GM12891 (cell line): ENCODE measurements around the gene ST3GAL3.

Source experiments
- POLR2A ChIP-seq: IDR thresholded peaks from 2 replicates; pipeline ENCODE4 v1.6.1; 2011; ENCODE audit warnings: low read depth, low read length, control low read depth
- POLR2AphosphoS5 ChIP-seq: IDR thresholded peaks from 2 replicates; pipeline ENCODE4 v1.6.1; 2011; ENCODE audit warnings: low read depth, low read length, control low read depth
- POU2F2 ChIP-seq: IDR thresholded peaks from 2 replicates; pipeline ENCODE4 v1.6.1; 2011; ENCODE audit warnings: low read depth, mild to moderate bottlenecking, control low read depth, low read length, moderate library complexity
- SPI1 ChIP-seq: IDR thresholded peaks from 2 replicates; pipeline ENCODE4 v1.6.1; 2011; ENCODE audit warnings: low read depth, low read length, control low read depth
- TAF1 ChIP-seq: IDR thresholded peaks from 2 replicates; pipeline ENCODE4 v1.6.1; 2011; ENCODE audit warnings: low read depth, low read length, control low read depth

DNA sequence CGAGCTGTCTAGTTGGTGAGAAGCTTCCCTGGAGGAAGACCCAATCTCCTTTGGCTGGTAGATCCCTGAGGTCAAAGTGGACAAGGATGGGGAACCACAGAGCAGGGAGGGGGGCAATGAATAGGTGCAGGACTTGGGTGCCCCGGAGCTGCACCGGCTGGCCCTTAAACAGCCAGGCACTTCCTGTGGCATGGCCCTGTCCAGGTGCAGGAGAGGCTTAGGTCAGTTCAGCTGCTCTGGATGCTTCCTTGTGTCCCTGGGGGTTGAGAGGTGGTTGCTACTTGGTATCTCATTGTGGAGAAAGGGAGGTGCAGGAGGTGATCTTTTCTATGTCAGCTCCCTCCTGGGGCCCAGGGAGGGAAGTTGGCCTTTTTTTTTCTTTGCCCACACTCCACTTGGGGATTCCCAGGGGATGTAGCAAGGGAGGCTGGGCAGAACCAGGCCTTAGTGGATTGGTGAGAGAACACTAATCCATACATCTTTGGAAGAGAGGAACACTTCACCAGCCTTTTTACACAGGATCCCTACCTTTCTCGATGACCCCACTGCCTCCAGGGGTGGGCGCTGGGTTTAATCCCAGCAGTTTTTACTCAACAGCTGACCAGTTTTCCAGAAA is 1.2 kb upstream of the ST3GAL3 start:
- TF ChIP-seq POLR2AphosphoS5 (no peak), POLR2A (peak; percentile 43; the same call in 1 of the 2 replicates), TAF1 (no peak), SPI1 (no peak), POU2F2 (no peak; the same call in 1 of the 2 replicates)
